HG03066 (cell line): ENCODE data around the gene PRUNE2.

Source experiments
- ATAC-seq: cut with Tn5 transposase; IDR thresholded peaks from one replicate; pipeline ENCODE4 v1.9.1; 2021; ENCODE audit warnings: low read depth; ENCODE audit not compliant: unreplicated experiment

PRUNE2 gene

GRCh38 chr9:76701441-76702039, 204.4 kb downstream of the PRUNE2 start:
- ATAC-seq: no peak

DNA sequence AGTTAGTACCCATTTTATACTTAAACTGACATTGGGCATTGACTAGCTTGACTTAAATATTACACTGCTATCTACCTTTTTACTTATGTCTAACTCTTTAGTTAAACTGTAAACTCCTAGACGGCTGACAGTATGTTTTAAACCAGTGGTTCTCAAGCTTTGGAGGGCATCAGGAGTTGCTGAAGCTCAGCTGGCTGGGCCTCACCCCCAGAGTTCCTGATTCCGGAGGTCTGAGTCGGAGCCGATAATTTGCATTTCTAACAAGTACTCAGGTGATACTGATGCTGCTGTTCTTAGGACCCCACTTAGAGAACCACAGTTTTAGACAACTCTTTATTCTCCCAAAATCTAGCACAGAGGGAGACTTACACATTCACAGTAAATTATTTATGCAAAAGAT, 205.0 kb downstream of the PRUNE2 start:
- ATAC-seq: no peak

DNA sequence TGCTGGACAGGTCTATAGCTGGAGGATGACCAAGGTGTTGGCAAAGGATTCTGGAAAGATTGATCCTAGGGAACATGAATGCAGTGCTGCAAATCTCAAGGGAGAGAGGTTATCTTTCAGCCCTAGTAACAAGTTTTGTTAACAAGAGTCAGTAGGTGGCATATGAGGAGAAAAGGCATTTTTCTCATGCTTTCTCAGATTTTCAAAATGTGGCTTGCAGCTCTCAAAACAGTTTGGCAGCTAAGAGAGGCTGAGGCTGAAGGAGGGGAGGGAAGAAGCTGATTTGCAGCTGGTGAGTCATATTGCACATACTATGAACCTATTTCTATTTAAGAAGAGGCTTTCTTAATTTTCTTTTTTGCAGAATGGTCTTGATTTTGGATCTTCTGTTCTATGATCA, 205.9 kb downstream of the PRUNE2 start:
- ATAC-seq: no peak

DNA sequence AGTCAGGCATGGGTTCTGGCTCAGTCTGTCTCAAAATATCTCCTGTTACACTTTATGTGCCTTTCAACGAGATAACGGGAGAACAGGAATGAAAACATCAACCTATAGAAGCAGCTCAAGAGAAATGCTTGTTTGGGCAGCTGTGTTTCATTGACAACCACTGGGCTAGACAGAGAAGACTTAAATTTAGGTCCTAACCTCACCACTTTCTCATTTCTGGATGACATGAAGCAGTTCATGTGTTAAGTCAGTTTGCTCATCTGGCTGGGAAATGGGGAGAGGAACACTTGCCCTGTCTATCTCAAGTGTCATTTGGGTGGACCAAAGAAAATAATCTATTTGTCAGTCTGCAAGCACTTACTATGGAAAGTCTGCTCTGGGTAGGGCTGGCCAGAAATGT, 208.4 kb downstream of the PRUNE2 start:
- ATAC-seq: no peak

GRCh38 chr9:76697081-76697480, 208.8 kb downstream of the PRUNE2 start:
- ATAC-seq: no peak

- ATAC-seq: no peak
Observed at GRCh38 chr9:76693912-76694311, 212.0 kb downstream of the PRUNE2 start.

GRCh38 chr9:76692458-76693129, 213.3 kb downstream of the PRUNE2 start:
- ATAC-seq: no peak

DNA sequence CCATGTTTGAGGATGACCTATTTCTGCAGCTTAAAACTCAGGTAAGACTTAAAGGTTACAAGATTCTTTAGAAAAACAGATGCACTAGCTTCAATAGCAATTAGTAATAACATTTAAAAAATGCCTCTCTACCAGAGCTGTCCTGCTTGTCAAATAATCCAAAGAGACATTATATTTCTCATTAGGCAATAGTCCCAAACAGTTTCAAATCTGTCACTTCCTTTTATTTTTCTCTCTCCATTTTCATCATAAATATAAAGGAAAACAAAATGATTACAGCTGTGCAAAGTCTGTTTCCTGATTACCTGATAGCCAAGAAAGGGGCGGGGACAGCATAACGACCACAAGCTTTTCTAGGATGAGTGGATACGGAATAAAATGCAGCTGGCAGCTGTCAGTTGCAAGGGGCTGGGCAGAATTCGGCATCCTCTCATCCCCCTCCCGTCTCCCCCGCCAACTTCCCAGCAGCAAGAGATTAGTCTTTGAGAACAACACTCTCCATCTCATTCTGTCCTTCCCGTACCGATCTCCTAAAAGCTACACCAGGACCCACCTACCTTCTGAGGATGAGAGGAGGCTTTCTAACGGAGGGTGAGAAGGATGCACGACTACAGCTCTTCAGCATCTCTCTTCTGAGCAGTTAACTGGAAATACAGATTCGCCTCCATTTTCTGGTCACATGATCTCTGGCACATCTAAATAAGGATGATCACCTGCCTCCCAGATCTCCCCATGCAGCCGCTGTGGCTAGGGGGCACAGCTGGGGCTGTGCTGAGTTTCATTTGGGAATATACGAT, 214.2 kb downstream of the PRUNE2 start:
- no peak for ATAC-seq

GRCh38 chr9:76690973-76691370, 214.9 kb downstream of the PRUNE2 start:
- ATAC-seq: no peak

- ATAC-seq: no peak
Observed at GRCh38 chr9:76690246-76690972, 215.5 kb downstream of the PRUNE2 start.

GRCh38 chr9:76688471-76689238, 217.3 kb downstream of the PRUNE2 start:
- ATAC-seq: no peak

DNA sequence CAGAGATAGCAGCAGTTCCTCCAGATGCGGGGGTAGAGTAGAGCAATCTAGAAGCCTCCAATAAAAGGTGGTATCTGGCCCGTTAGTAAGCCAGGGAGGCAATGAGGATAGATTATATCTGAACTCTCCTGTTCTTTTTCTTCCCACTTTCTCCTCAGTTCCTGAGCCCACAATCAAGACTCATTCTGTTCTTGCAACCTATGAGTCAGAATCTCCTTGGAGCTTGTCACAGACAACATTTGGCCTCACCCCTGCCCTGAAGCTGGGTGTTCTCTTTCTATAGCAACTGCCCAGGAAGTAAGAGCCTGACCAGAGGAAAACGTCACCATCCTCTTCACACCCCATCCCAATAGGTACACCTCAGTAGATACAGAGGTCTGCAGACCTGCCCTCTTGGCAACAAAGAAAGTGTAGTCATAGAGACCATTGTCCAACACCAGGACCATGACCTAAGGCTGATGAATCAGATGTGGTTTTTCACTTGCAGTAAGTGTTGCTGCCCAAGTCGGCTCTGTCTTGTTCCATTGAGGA, 218.0 kb downstream of the PRUNE2 start:
- no peak for ATAC-seq

DNA sequence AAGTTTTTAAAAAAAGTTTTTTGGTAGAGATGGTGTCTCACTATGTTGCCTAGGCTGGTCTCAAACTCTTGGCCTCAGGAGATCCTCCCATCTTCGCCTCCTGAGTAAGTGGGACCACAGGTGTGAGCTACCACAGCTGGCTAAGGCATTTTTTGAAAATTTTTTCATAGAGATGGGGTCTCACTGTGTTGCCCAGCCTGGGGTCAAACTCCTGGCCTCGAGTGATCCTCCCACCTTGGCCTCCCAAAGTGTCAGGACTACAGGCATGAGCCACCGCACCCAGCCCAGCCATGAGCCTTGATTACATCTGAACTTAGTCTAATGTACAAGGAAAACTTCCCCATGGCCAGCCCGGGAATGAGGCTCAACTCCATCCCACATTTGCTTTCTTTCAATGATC, 219.2 kb downstream of the PRUNE2 start:
- ATAC-seq: no peak

GRCh38 chr9:76684213-76684612, 221.7 kb downstream of the PRUNE2 start:
- no peak for ATAC-seq

GRCh38 chr9:76681556-76681955, 224.4 kb downstream of the PRUNE2 start:
- no peak for ATAC-seq

- ATAC-seq: no peak
Observed at GRCh38 chr9:76680716-76681425, 225.0 kb downstream of the PRUNE2 start.

DNA sequence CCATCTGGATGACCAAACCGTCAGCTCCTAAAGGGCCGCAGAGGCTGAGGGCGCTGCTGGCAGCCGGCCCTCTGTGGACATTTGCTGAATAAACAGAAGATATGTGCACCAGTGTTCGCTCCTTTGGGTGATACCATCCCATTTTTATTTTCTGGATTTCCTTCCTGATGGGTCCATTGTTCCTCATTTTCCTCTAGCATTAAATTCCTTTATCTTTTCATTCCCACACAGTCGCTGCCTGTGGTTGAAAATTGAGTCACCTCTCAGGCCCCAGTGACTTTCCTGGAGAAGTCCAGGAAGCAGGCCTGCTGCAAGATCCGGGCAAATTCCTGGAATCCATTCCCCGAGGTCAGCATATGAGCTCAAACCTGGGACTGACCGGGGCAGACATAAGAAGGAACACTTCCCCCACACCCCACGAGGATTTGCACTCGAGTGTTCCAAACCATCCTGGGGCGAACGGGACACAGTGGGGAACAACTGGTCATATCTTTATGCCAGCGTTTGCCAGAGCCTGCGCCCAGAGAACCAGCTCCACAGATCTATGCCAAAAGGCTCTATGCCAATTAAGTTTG, 228.3 kb downstream of the PRUNE2 start:
- ATAC-seq: no peak

DNA sequence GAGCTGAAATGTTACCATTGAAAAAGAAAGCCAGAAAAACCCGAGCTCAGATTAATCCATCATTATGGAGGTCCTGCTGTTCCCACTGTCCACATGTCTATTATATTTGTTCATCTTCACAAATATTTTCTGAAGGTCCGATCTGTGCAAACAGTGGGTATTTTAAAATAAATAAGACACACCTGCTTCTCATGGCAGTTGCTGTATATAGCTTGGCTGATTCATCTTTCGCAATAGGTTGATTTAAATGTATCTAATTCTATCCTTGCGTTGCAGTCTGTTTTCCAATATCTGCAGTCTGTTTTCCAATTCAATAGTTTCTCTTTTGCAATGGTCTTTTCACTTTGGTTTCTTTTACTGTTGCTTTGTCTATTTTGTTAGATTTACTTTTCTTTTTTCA, 229.1 kb downstream of the PRUNE2 start:
- no peak for ATAC-seq

DNA sequence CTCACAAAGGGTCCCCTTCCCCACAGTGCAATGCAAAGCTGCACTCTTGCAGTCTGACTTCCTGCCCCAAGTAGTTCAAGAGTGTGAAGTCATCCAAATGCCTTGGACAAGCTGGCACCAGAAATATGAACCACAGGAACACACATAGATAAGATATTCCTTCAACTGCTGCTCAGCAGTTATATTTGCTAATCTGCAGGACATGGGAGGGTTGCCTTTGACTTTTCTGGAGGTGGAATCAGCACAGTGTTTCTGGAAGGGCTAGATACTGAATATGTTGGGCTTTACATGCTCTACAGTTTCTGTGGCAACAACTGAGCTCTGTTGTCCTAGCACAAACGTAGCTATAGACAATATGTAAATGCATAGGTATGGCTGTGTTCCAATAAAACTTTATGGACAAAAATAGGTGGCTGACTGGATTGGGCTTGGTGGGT, 238.4 kb downstream of the PRUNE2 start:
- no peak for ATAC-seq
